HepG2 (cell line): ENCODE results near the gene WARS2. TPM values are rescaled to one million over a fixed set of nuclear protein-coding genes. Genes with fewer than 3 reads are reported as not detected.

ENCODE experiments used
- ATAC-seq: fragments of 200-7000 bp; cut with Tn5 transposase; 3 replicates; pipeline ENCODE4 v1.9.1; 2020; ENCODE audit warnings: mild to moderate bottlenecking, moderate library complexity
- BruUV-seq: library from RNA; stranded (reverse); fragments of 400-500 nt; replicated peaks from 2 replicates; lab custom pipeline; 2021; lab: Mats Ljungman, UMichigan
- CTCF ChIA-PET: fragments of 300-600 bp; formaldehyde crosslinking; extraction: SDS; loops from one replicate; lab custom pipeline; 2021; ENCODE audit warnings: low total read pairs, inconsistent platforms, low intra/inter-chr PET ratio; lab: Yijun Ruan, JAX
- POLR2A ChIA-PET: fragments of 350-600 bp; sonication (Branson Sonifier 250); formaldehyde crosslinking; loops from one replicate; lab custom pipeline; 2020; ENCODE audit warnings: antibody characterized with exemption, inconsistent platforms; lab: Yijun Ruan, JAX
- DNase-seq: peaks from one replicate; pipeline ENCODE4 v3.0.0-alpha.2; 2015; ENCODE audit warnings: low spot score
- FAIRE-seq: peaks from 3 replicates; lab custom pipeline; 2011; peaks lifted over from hg19 to GRCh38; lab: Jason Lieb, UNC
- H2AFZ ChIP-seq: one replicate; pipeline ENCODE4 v1.6.1; 2011; ENCODE audit warnings: low read length, inconsistent platforms
- H3K27ac ChIP-seq: fragments of 300-600 bp; 3 replicates; pipeline ENCODE4 v1.8.0; 2011; ENCODE audit warnings: mixed run types, mild to moderate bottlenecking, mixed read lengths, low read length, inconsistent platforms; ENCODE audit not compliant: insufficient read depth; ENCODE audit errors: extremely low read length
- H3K27me3 ChIP-seq, 2 experiments: fragments of 200-600 bp in 1 of 2; 2 replicates in 1 of 2; 3 replicates in 1 of 2; pipeline versions ENCODE4 v1.6.0 to v1.8.0; 2011; ENCODE audit warnings: low read length in 2 of 2, mild to moderate bottlenecking in 2 of 2, moderate library complexity in 2 of 2, inconsistent platforms in 1 of 2; ENCODE audit not compliant: insufficient read depth in 2 of 2, control insufficient read depth in 1 of 2
- H3K36me3 ChIP-seq, 2 experiments: fragments of 200-600 bp in 1 of 2; replicated peaks in 1 of 2; 2 replicates in 1 of 2; 3 replicates in 1 of 2; pipeline versions ENCODE4 v1.5.1 to v1.8.0; 2011; ENCODE audit warnings: low read length in 2 of 2, inconsistent platforms in 1 of 2; ENCODE audit not compliant: insufficient read depth in 2 of 2, control insufficient read depth in 1 of 2
- H3K4me1 ChIP-seq: 2 replicates; pipeline ENCODE4 v1.5.1; 2012; ENCODE audit warnings: low read length, inconsistent platforms; ENCODE audit not compliant: insufficient read depth
- H3K4me2 ChIP-seq: 2 replicates; pipeline ENCODE4 v1.6.0; 2011; ENCODE audit warnings: low read depth, low read length, inconsistent platforms
- H3K4me3 ChIP-seq, 3 experiments: fragments of 200-600 bp in 1 of 3; sonication (generic), shearing (Covaris generic) in 1 of 3; replicated peaks in 1 of 3; 2 replicates each; pipeline ENCODE4 v1.5.1; 2011 to 2016; ENCODE audit warnings: low read length in 3 of 3, inconsistent platforms in 2 of 3, low read depth in 2 of 3, mild to moderate bottlenecking in 2 of 3, control low read depth in 1 of 3, mixed read lengths in 1 of 3; ENCODE audit not compliant: insufficient read depth in 1 of 3
- H3K79me2 ChIP-seq: one replicate; pipeline ENCODE4 v1.6.1; 2011; ENCODE audit warnings: low read length, inconsistent platforms; ENCODE audit not compliant: insufficient read depth
- H3K9ac ChIP-seq: 2 replicates; pipeline ENCODE4 v1.6.0; 2011; ENCODE audit warnings: mild to moderate bottlenecking, low read depth, low read length, inconsistent platforms; ENCODE audit not compliant: insufficient read depth
- H3K9me3 ChIP-seq: 2 replicates; pipeline ENCODE4 v1.5.1; 2012; ENCODE audit warnings: mild to moderate bottlenecking, low read length
- H4K20me1 ChIP-seq: 2 replicates; pipeline ENCODE4 v1.6.0; 2011; ENCODE audit warnings: inconsistent platforms, mild to moderate bottlenecking, low read length, moderate library complexity; ENCODE audit not compliant: insufficient read depth
- ATAD3A ChIP-seq: sonication (generic); formaldehyde crosslinking; IDR thresholded peaks from 2 replicates; pipeline ENCODE4 v1.4.0; 2020; ENCODE audit warnings: missing genetic modification reagents
- FLYWCH1 ChIP-seq: sonication (generic); formaldehyde crosslinking; IDR thresholded peaks from 2 replicates; pipeline ENCODE4 v1.8.1; 2023; ENCODE audit warnings: mild to moderate bottlenecking, missing genetic modification reagents
- HNF1B ChIP-seq: sonication (generic); formaldehyde crosslinking; IDR thresholded peaks from 2 replicates; pipeline ENCODE4 v1.5.1; 2020; ENCODE audit warnings: mild to moderate bottlenecking, moderate library complexity, missing genetic modification reagents
- PAF1 ChIP-seq: IDR thresholded peaks from 2 replicates; pipeline ENCODE4 v1.6.1; 2016; ENCODE audit warnings: missing genetic modification reagents, missing compliant biosample characterization
- ZBED4 ChIP-seq: sonication (generic); formaldehyde crosslinking; IDR thresholded peaks from 2 replicates; pipeline ENCODE4 v1.4.0; 2020; ENCODE audit warnings: missing genetic modification reagents, borderline replicate concordance
- ZFP37 ChIP-seq: sonication (generic); formaldehyde crosslinking; IDR thresholded peaks from 2 replicates; pipeline ENCODE4 v1.4.0; 2020; ENCODE audit warnings: missing genetic modification reagents, borderline replicate concordance
- ZFX ChIP-seq: sonication (generic); formaldehyde crosslinking; IDR thresholded peaks from 2 replicates; pipeline ENCODE4 v1.4.0; 2020; ENCODE audit warnings: mild to moderate bottlenecking, low read depth, missing genetic modification reagents, moderate library complexity
- ZNF414 ChIP-seq: sonication (generic); formaldehyde crosslinking; IDR thresholded peaks from 2 replicates; pipeline ENCODE4 v1.5.0; 2020; ENCODE audit warnings: missing genetic modification reagents
- WGBS: methylation state at CpG from one replicate; pipeline ENCODE4 v1.1.6; 2017; ENCODE audit warnings: low lambda C conversion rate; 5-methylcytosine and 5-hydroxymethylcytosine counted together
- in situ Hi-C: cut with HindIII; loops from 2 replicates; pipeline ENCODE4 v1.10.0; 2017; ENCODE audit warnings: low pct_unique_long_range_greater_than_20kb; ENCODE audit not compliant: extremely low pct_ligation_motif_present
- intact Hi-C: fragments of 100-400 bp; cut with micrococcal nuclease; formaldehyde crosslinking; loops from one replicate; pipeline ENCODE4 v1.10.0; 2022; ENCODE audit not compliant: unreplicated experiment
- polyA plus RNA-seq, 8 experiments: library from polyadenylated mRNA; depleted of rRNA in 3 of 8; stranded (reverse) in 7 of 8; unstranded in 1 of 8; fragments of >200 nt; fragmentation: Illumina TruSeq in 4 of 8; extraction: Trizol in 4 of 8; gene quantifications; 2 replicates each; pipeline versions ENCODE4 v1.2.1 to v1.2.3, GENCODE V29; 2011 to 2016; ENCODE audit warnings: low read depth in 4 of 8, missing spikeins in 1 of 8, mixed read lengths in 1 of 8; ENCODE audit not compliant: insufficient read depth in 1 of 8
- total RNA-seq, 5 experiments: library from RNA; depleted of rRNA; stranded (reverse); fragments of >200 nt; fragmentation: Illumina TruSeq; extraction: Trizol; gene quantifications; 2 replicates each; pipeline ENCODE4 v1.2.3, GENCODE V29; 2016; ENCODE audit warnings: low read depth in 1 of 5

Gene WARS2
- total and polyA plus RNA-seq, 2 of the 13 experiments (the other 11 are each of a cell fraction or from before 2014, with no cell fraction given) = 12.4 to 18.8 TPM

GRCh38 chr1:119108988-119109387 is 31.5 kb downstream of the WARS2 start:
- FAIRE-seq = no peak
- no peak for DNase-seq
- Histone ChIP-seq H3K4me2 (no peak overlapping the region), H2AFZ (no peak overlapping the region), H3K4me3 (no peak overlapping the region), H3K4me1 (no peaks in the 10 kb centered on the region), H3K27ac (no peak overlapping the region), H3K79me2 (no peaks in the 10 kb centered on the region), H3K27me3 (no peaks in the 10 kb centered on the region), H4K20me1 (no peaks in the 10 kb centered on the region), H3K9me3 (no peaks in the 10 kb centered on the region), H3K9ac (no peak overlapping the region), H3K36me3 (no peaks in the 10 kb centered on the region)
- in situ Hi-C loops = no loop called here
- POLR2A ChIA-PET = no interaction called here
- WGBS = 87% methylated on average over 1 of the region's 1 CpG
- no TSS peak for BruUV-seq
- intact Hi-C loops = no loop called here
- CTCF ChIA-PET = no interaction called here
- no peak for ATAC-seq
- no peak for TF ChIP-seq ZFP37 (CRISPR knock-in tag)
- TF ChIP-seq ZFX (CRISPR knock-in tag) = no peak
- no peak for TF ChIP-seq PAF1 (CRISPR knock-in tag)
- TF ChIP-seq ATAD3A = no peak
- no peak for TF ChIP-seq HNF1B (CRISPR knock-in tag)
- no peak for TF ChIP-seq ZBED4 (CRISPR knock-in tag)
- no peak for TF ChIP-seq ZNF414 (CRISPR knock-in tag)
- TF ChIP-seq FLYWCH1 = no peak
